GM12801 (cell line): ENCODE data around the gene FLT1.

Experiments used
- CTCF ChIP-seq: IDR thresholded peaks from one replicate; pipeline ENCODE4 v1.5.1; 2011; ENCODE audit warnings: control low read depth; ENCODE audit not compliant: insufficient read length; ENCODE audit errors: extremely low read depth

Gene FLT1

GRCh38 chr13:28410096-28410495 lies 84.8 kb downstream of the FLT1 start:
- no peak for TF ChIP-seq CTCF

- TF ChIP-seq CTCF: no peak
These were observed 85.3 kb downstream of the FLT1 start for GRCh38 chr13:28409648-28410047.

- TF ChIP-seq CTCF: no peak
These were observed 86.1 kb downstream of the FLT1 start for GRCh38 chr13:28408863-28409262.

GRCh38 chr13:28408235-28408848 lies 86.6 kb downstream of the FLT1 start:
- no peak for TF ChIP-seq CTCF

- TF ChIP-seq CTCF: no peak
These were observed 88.1 kb downstream of the FLT1 start for GRCh38 chr13:28406733-28407266.

- TF ChIP-seq CTCF: no peak
These were observed 92.9 kb downstream of the FLT1 start for GRCh38 chr13:28402057-28402381.

GRCh38 chr13:28401303-28402056 lies 93.4 kb downstream of the FLT1 start:
- no peak for TF ChIP-seq CTCF
